ENCODE data around the gene INPP5F.
"Not testable (repeated sequence)": the region's sequence is repeated elsewhere in the genome, so short reads cannot be mapped to it uniquely, and the experiment has no call there.

The INPP5F gene

DNA sequence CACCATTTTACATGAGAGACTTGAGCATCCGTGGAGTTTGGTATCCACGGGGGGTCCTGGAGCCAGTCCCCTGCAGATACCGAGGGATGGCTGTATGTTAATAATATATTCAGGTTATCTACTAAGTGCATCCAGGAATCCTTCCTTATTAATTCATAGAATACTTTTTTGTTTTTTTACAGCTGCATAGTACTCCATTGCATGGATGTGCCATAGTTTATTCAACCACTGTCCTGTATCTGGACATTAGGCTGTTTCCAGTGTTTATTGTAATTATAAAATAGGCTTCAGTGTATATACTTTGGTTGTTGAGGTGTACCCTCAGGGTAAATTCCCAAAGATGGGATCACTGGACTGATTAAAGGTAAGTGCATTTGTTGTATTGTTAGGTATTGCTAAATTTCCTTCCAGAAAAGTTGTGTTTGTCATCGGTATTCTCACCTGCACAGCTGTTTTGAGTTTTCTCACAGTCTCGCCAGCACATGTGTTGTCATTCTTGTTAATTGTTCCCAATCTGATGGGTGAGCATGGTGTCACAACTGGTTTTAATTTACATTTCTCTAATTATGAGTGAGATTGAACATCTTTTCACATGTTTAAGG lies 55.1 kb downstream of the INPP5F start:
- no peak for ATAC-seq
- TF ChIP-seq ZNF8 (CRISPR knock-in tag; IDR thresholded peaks at IDR 0.05) (peak; percentile 89), ZNF565 (CRISPR knock-in tag; conservative IDR thresholded peaks at IDR 0.05; ENCODE audit: low read depth) (no peak)

DNA sequence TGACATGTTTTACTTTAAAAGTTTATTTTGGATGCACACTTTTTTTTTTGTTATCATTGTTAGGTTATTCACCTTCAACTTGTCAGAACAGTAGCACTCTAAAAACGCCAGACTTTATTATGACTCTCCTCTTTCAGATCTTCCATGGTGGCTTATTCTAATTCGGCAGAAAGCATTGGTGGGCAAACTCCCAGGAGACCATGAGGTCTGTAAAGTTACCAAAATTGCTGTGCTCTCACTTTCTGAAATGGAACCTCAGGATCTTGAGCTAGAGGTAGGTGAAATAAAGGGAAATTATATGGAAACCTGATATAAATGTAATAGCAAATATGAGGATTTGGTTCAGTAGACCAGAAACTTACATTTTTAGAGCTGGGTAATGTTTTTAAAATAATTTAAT lies 55.6 kb downstream of the INPP5F start:
- ATAC-seq: no peak
- no peak for TF ChIP-seq GLIS3 (CRISPR knock-in tag; IDR thresholded peaks at IDR 0.05)

DNA sequence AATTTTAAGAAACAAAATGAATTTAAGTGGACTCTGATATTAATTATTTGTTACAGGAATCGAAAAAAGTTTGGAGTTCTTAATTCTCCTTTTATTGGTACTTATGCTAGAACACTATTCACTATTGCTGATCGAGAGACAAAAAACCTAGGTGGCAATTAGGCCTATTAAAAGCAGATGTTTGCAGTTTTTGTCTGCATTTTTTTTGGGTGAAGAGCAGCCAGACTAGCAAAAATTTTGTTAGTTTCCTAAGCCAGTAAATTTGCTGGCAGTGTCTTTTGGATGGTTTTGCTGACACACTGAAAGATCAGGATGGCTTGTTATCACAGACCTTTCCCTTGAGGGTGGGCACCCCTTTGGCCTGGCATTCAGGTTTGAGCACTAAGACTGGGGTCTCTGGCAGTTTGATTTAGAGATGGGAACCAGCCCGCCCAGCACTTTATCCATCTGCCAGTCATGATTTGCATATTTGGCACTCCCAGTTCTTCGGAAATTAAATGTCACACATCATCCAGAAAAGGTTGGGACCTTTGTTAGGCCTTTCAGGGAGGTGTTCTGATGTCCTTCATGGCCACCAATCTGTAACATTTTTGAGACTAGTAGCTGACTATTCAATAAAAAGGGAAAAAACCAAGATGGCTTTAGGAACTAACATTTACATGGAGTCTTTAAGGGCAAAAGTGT lies 57.3 kb downstream of the INPP5F start:
- ATAC-seq: no peak
- TF ChIP-seq ZC3H10 (CRISPR knock-in tag; IDR thresholded peaks at IDR 0.05) (no peak), ISL1 (CRISPR knock-in tag; IDR thresholded peaks at IDR 0.05) (no peak), GLIS3 (CRISPR knock-in tag; IDR thresholded peaks at IDR 0.05) (no peak), PPARA (CRISPR knock-in tag; IDR thresholded peaks at IDR 0.05; ENCODE audit: borderline replicate concordance) (no peak)

DNA sequence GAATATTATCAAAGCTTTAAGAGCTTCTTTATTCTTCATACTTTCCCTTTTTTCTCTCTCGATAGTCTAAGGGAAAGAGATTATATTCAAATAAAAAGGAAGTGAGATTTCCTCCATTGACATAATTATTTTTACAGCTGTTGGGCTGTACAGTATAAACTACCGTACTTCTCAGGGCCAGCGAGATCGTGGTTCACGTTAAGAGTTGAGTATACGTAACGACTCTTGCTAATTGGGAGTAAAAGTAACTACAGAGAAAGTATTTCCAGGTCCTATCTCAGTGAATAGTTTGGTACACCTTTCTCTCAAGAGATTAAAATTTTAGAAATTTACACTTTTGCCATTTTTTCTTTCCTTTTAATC lies 57.8 kb downstream of the INPP5F start:
- no peak for TF ChIP-seq ZFP3 (CRISPR knock-in tag; IDR thresholded peaks at IDR 0.05)
- TF ChIP-seq ESRRG (CRISPR knock-in tag; IDR thresholded peaks at IDR 0.05): no peak
- no peak for TF ChIP-seq ZC3H10 (CRISPR knock-in tag; IDR thresholded peaks at IDR 0.05)
- no peak for ATAC-seq

DNA sequence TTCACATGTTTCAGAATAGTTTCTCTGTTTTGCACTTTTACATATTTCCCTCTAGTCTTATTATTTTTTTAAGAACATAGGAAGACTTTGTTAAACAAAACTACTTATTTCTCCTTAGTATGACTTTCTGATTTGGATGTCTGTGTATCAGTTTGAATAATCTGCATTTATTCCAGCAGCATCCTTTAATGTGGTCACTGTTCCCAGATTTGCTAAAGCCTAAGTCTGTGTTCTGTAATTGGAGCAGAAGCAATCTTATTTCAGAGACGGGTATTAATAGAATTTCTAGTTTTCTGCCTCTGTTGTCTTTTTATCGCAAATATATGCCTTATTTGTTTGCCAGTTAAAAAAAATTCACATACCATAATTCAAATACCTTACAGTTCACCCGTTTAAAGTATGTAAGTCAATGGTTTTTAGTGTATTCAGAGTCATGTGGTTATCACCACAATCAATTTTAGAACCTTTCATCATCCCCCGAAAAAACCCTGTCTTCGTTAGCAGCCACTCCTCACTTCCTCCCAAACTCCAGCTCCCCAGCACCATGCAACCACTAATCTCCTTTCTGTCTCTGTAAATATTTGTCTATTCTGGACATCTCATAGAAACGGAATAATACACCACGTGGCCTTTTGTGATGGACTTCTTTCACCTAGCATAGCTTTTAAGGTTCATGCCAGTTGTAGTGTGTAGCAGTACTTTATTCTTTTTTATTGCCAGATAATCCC lies 58.7 kb downstream of the INPP5F start:
- ATAC-seq: no peak
- no peak for TF ChIP-seq ZFP3 (CRISPR knock-in tag; IDR thresholded peaks at IDR 0.05)
- TF ChIP-seq SNAI2 (CRISPR knock-in tag; IDR thresholded peaks at IDR 0.05): no peak
- TF ChIP-seq ESRRG (CRISPR knock-in tag; IDR thresholded peaks at IDR 0.05): no peak
- TF ChIP-seq ZNF8 (CRISPR knock-in tag; IDR thresholded peaks at IDR 0.05): no peak
- TF ChIP-seq, protein P1, sequence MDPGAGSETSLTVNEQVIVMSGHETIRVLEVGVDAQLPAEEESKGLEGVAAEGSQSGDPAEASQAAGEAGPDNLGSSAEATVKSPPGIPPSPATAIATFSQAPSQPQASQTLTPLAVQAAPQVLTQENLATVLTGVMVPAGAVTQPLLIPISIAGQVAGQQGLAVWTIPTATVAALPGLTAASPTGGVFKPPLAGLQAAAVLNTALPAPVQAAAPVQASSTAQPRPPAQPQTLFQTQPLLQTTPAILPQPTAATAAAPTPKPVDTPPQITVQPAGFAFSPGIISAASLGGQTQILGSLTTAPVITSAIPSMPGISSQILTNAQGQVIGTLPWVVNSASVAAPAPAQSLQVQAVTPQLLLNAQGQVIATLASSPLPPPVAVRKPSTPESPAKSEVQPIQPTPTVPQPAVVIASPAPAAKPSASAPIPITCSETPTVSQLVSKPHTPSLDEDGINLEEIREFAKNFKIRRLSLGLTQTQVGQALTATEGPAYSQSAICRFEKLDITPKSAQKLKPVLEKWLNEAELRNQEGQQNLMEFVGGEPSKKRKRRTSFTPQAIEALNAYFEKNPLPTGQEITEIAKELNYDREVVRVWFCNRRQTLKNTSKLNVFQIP (CRISPR knock-in tag; IDR thresholded peaks at IDR 0.05; ENCODE audit: borderline replicate concordance, low read depth): no peak
- no peak for TF ChIP-seq GLIS3 (CRISPR knock-in tag; IDR thresholded peaks at IDR 0.05)
- no peak for TF ChIP-seq RARB (CRISPR knock-in tag; IDR thresholded peaks at IDR 0.05)
- TF ChIP-seq ARNTL (CRISPR knock-in tag; IDR thresholded peaks at IDR 0.05; ENCODE audit: borderline replicate concordance, low read depth): no peak
- no peak for TF ChIP-seq CSDC2 (CRISPR knock-in tag; IDR thresholded peaks at IDR 0.05)

DNA sequence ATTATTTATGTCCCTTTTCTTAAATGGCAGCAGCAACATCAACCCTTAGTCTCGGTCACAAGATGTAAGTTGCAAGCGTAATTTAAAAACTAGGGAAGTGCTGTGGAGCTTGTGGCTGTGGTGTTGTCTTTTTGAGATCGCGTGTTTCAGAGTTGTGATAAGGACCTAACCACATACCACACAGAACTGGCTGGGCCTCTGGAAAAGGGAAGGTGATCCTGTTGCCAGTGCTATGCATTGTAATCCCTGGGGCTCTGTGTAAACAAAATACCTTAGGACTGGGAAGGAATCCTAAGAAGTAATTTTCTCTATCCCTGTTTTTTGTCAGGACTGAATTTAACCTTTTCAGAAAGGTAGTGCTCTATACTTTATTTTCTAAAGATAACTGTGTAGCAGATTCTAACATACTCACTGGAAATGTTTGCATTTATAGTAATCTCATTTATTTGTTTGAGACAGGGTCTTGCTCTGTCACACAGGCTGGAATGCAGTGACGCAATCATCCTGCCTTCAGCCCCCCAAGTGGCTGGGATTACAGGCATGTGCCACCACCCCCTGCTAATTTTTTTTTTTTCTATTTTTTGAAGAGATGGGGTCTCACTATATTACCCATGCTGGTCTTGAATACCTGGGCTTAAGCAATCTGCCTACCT lies 60.4 kb downstream of the INPP5F start:
- TF ChIP-seq TCF4 (CRISPR knock-in tag; IDR thresholded peaks at IDR 0.05; ENCODE audit: borderline replicate concordance) (no peak), ISL1 (CRISPR knock-in tag; IDR thresholded peaks at IDR 0.05) (peak; percentile 29; the same call in 1 of the 2 replicates)
- TF ChIP-seq, protein P1 (CRISPR knock-in tag; IDR thresholded peaks at IDR 0.05; ENCODE audit: borderline replicate concordance, low read depth): no peak
- peak; percentile 70 for ATAC-seq

DNA sequence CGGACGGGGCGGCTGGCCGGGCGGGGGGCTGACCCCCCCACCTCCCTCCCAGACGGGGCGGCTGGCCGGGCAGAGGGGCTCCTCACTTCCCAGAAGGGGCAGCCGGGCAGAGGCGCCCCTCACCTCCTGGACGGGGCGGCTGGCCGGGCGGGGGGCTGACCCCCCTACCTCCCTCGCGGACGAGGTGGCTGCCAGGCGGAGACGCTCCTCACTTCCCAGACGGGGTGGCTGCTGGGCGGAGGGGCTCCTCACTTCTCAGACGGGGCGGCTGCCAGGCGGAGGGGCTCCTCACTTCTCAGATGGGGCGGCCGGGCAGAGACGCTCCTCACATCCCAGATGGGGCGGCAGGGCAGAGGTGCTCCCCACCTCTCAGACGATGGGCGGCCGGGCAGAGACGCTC lies 69.3 kb downstream of the INPP5F start:
- not testable (repeated sequence) for ATAC-seq

DNA sequence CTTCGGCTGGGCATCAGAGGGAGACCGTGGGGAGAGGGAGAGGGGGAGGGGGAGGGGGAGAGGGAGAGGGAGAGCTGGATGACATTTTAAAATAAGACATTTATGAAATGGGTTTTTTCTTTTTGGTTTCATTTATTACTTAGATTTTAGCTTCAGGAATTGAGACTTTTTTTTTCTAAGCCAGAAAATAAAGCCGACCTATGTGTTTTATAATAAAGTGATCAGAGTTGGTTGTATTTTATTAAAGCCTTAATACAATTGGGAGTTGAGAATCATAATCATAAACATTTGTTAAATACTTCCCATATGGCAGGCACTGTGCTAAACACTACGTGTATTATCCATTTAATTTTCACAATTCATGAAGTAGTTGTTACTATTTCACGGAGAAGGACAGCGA lies 70.2 kb downstream of the INPP5F start:
- ATAC-seq: no peak
- TF ChIP-seq, protein P2, sequence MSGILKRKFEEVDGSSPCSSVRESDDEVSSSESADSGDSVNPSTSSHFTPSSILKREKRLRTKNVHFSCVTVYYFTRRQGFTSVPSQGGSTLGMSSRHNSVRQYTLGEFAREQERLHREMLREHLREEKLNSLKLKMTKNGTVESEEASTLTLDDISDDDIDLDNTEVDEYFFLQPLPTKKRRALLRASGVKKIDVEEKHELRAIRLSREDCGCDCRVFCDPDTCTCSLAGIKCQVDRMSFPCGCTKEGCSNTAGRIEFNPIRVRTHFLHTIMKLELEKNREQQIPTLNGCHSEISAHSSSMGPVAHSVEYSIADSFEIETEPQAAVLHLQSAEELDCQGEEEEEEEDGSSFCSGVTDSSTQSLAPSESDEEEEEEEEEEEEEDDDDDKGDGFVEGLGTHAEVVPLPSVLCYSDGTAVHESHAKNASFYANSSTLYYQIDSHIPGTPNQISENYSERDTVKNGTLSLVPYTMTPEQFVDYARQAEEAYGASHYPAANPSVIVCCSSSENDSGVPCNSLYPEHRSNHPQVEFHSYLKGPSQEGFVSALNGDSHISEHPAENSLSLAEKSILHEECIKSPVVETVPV (CRISPR knock-in tag; IDR thresholded peaks at IDR 0.05): no peak
- TF ChIP-seq CSDC2 (CRISPR knock-in tag; IDR thresholded peaks at IDR 0.05) (no peak), TOX (CRISPR knock-in tag; IDR thresholded peaks at IDR 0.05; ENCODE audit: borderline replicate concordance) (no peak), ZNF70 (CRISPR knock-in tag; IDR thresholded peaks at IDR 0.05) (no peak), ZNF8 (CRISPR knock-in tag; IDR thresholded peaks at IDR 0.05) (no peak), ZFP3 (CRISPR knock-in tag; IDR thresholded peaks at IDR 0.05) (no peak), GLIS3 (CRISPR knock-in tag; IDR thresholded peaks at IDR 0.05) (no peak), ZC3H10 (CRISPR knock-in tag; IDR thresholded peaks at IDR 0.05) (no peak), RARB (CRISPR knock-in tag; IDR thresholded peaks at IDR 0.05) (no peak), ZNF565 (CRISPR knock-in tag; conservative IDR thresholded peaks at IDR 0.05; ENCODE audit: low read depth) (no peak), PPARA (CRISPR knock-in tag; IDR thresholded peaks at IDR 0.05; ENCODE audit: borderline replicate concordance) (no peak)
- TF ChIP-seq, protein P3, sequence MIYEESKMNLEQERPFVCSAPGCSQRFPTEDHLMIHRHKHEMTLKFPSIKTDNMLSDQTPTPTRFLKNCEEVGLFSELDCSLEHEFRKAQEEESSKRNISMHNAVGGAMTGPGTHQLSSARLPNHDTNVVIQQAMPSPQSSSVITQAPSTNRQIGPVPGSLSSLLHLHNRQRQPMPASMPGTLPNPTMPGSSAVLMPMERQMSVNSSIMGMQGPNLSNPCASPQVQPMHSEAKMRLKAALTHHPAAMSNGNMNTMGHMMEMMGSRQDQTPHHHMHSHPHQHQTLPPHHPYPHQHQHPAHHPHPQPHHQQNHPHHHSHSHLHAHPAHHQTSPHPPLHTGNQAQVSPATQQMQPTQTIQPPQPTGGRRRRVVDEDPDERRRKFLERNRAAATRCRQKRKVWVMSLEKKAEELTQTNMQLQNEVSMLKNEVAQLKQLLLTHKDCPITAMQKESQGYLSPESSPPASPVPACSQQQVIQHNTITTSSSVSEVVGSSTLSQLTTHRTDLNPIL (CRISPR knock-in tag; IDR thresholded peaks at IDR 0.05; ENCODE audit: low read depth): no peak

Data from SK-N-SH treated with all-trans-retinoic acid at 6 μM for 48 hours (cell line).